Gastroesophageal sphincter (tissue), 4 donors: Measurements from ENCODE around the gene EGFR. TPM values are rescaled to one million over a fixed set of nuclear protein-coding genes. Genes with fewer than 3 reads are reported as not detected.

Experiments
- ATAC-seq: fragments of 150-250 bp; one replicate; pipeline ENCODE4 v1.9.1; 2016; ENCODE audit warnings: mild to moderate bottlenecking, moderate library complexity
- H3K27ac ChIP-seq, 4 donors: fragments of 200-600 bp; sonication (generic) in 3 of 4; 1 replicate in 3 of 4; 2 replicates in 1 of 4; pipeline ENCODE4 v1.5.1; 2016 to 2019
- H3K27me3 ChIP-seq: fragments of 200-600 bp; sonication (generic); one replicate; pipeline ENCODE4 v1.5.1; 2019
- H3K36me3 ChIP-seq, 2 donors: fragments of 200-600 bp; sonication (generic); one replicate each; pipeline ENCODE4 v1.5.1; 2019; ENCODE audit warnings: control low read depth in 1 of 2
- H3K4me1 ChIP-seq, 3 donors: fragments of 200-600 bp; sonication (generic); 1 replicate in 2 of 3; 2 replicates in 1 of 3; pipeline ENCODE4 v1.5.1; 2016 to 2019; ENCODE audit warnings: control low read depth in 2 of 3
- H3K4me3 ChIP-seq, 2 donors: fragments of 200-600 bp; sonication (generic); one replicate each; pipeline ENCODE4 v1.5.1; 2019; ENCODE audit warnings: mild to moderate bottlenecking in 1 of 2, moderate library complexity in 1 of 2
- H3K9me3 ChIP-seq, 3 donors: fragments of 200-600 bp; sonication (generic); one replicate each; pipeline ENCODE4 v1.5.1; 2017 to 2019; ENCODE audit warnings: control low read depth in 2 of 3
- CTCF ChIP-seq, 4 experiments: fragments of 200-600 bp in 2 of 4; fragments of 450-650 bp in 2 of 4; sonication (generic) in 1 of 4; IDR thresholded peaks; one replicate each; pipeline ENCODE4 v1.5.1; 2017 to 2019; ENCODE audit warnings: antibody characterized with exemption in 4 of 4, mild to moderate bottlenecking in 2 of 4, moderate library complexity in 2 of 4
- EP300 ChIP-seq: sonication (generic); formaldehyde crosslinking; IDR thresholded peaks from one replicate; pipeline ENCODE4 v1.6.1; 2017; ENCODE audit warnings: antibody characterized with exemption, mild to moderate bottlenecking
- POLR2A ChIP-seq, 2 donors: fragments of 450-650 bp; IDR thresholded peaks; one replicate each; pipeline ENCODE4 v1.6.1; 2017; ENCODE audit warnings: antibody characterized with exemption in 2 of 2, mild to moderate bottlenecking in 2 of 2, moderate library complexity in 1 of 2
- POLR2AphosphoS5 ChIP-seq: sonication (generic); formaldehyde crosslinking; IDR thresholded peaks from one replicate; pipeline ENCODE4 v1.6.1; 2017; ENCODE audit warnings: antibody characterized with exemption
- WGBS, 2 donors: methylation state at CpG; one replicate each; pipeline ENCODE4 v1.1.5; 2018; ENCODE audit warnings: low coverage in 1 of 2; 5-methylcytosine and 5-hydroxymethylcytosine counted together
- total RNA-seq, 4 donors: library from RNA; depleted of rRNA; stranded (reverse); fragments of >200 nt; gene quantifications; one replicate each; pipeline ENCODE4 v1.1.0, GENCODE V29; 2016

The EGFR gene
- total RNA-seq, 4 donors from 2014 or later, result 85.7 to 126 (median 111) TPM

GRCh38 chr7:55206235-55207029 is 187.6 kb downstream of the EGFR start:
- WGBS, 2 donors, result 80 to 94% methylated on average over 6 to 9 of the region's 9 CpGs
- ATAC-seq, result no peak
- Histone ChIP-seq H3K4me1 (peaks cover 0 to 18% (median 0%) of the 10 kb centered on the region in 3 donors), H3K36me3 (peaks cover 7 to 76% of the 10 kb centered on the region in 2 donors), H3K9me3 (no peaks in the 10 kb centered on the region), H3K4me3 (no peak overlapping the region), H3K27ac (no peak overlapping the region), H3K27me3 (no peaks in the 10 kb centered on the region)
- TF ChIP-seq EP300, result no peak

GRCh38 chr7:55207436-55208125 is 188.8 kb downstream of the EGFR start:
- peaks cover 0 to 29% (median 0%) of the 10 kb centered on the region in 3 donors for H3K4me1 ChIP-seq
- H3K36me3 ChIP-seq, result peaks cover 4 to 65% of the 10 kb centered on the region in 2 donors
- TF ChIP-seq POLR2A (IDR thresholded peaks at IDR 0.05) (no peak), POLR2AphosphoS5 (no peak), EP300 (no peak), CTCF (IDR thresholded peaks at IDR 0.05) (no peak)
- H3K27me3 ChIP-seq, result no peaks in the 10 kb centered on the region
- H3K27ac ChIP-seq, result no peak overlapping the region
- H3K9me3 ChIP-seq, result no peaks in the 10 kb centered on the region
- no peak overlapping the region for H3K4me3 ChIP-seq
- no peak for ATAC-seq
- WGBS, 2 donors, result 68 to 92% methylated on average over 2 to 3 of the region's 4 CpGs

GRCh38 chr7:55209366-55209765 is 190.5 kb downstream of the EGFR start:
- ATAC-seq, result no peak
- Histone ChIP-seq H3K27me3 (no peaks in the 10 kb centered on the region), H3K4me3 (no peak overlapping the region), H3K4me1 (peaks cover 0 to 45% (median 0%) of the 10 kb centered on the region in 3 donors), H3K27ac (peak overlapping the region in 1 of 4 donors; percentile 22), H3K36me3 (peaks cover 4 to 48% of the 10 kb centered on the region in 2 donors), H3K9me3 (no peaks in the 10 kb centered on the region)
- WGBS, 2 donors, result 57 to 72% methylated on average over 3 to 4 of the region's 4 CpGs
- TF ChIP-seq POLR2A (IDR thresholded peaks at IDR 0.05), result no peak
- TF ChIP-seq POLR2AphosphoS5, result no peak
- no peak for TF ChIP-seq EP300
- no peak for TF ChIP-seq CTCF (IDR thresholded peaks at IDR 0.05)

- H3K4me3 ChIP-seq, result no peak overlapping the region
- no peak for ATAC-seq
- no peak for TF ChIP-seq CTCF (IDR thresholded peaks at IDR 0.05)
- peaks cover 0 to 52% (median 0%) of the 10 kb centered on the region in 3 donors for H3K4me1 ChIP-seq
- no peaks in the 10 kb centered on the region for H3K27me3 ChIP-seq
- peaks cover 4 to 40% of the 10 kb centered on the region in 2 donors for H3K36me3 ChIP-seq
- peak overlapping the region in 1 of 4 donors; percentile 22 for H3K27ac ChIP-seq
- 100% methylated on average over 1 of the region's 4 CpGs for WGBS, 2 donors
- H3K9me3 ChIP-seq, result no peaks in the 10 kb centered on the region
These were observed 191.4 kb downstream of the EGFR start for GRCh38 chr7:55210176-55210575.

- peaks cover 4 to 35% of the 10 kb centered on the region in 2 donors for H3K36me3 ChIP-seq
- no peaks in the 10 kb centered on the region for H3K9me3 ChIP-seq
- no peak overlapping the region for H3K27ac ChIP-seq
- 44 to 79% methylated on average over 1 of the region's 1 CpG for WGBS, 2 donors
- no peak for ATAC-seq
- peaks cover 0 to 52% (median 0%) of the 10 kb centered on the region in 3 donors for H3K4me1 ChIP-seq
- H3K27me3 ChIP-seq, result no peaks in the 10 kb centered on the region
- TF ChIP-seq CTCF (IDR thresholded peaks at IDR 0.05) (no peak), EP300 (no peak), POLR2A (IDR thresholded peaks at IDR 0.05) (no peak), POLR2AphosphoS5 (no peak)
- H3K4me3 ChIP-seq, result no peak overlapping the region
These were observed 191.9 kb downstream of the EGFR start for GRCh38 chr7:55210716-55211115.
